MM.1S (cell line): Measurements from ENCODE around the gene COL7A1.

Source experiments
- CTCF ChIP-seq: fragments of 300-600 bp; sonication (generic); IDR thresholded peaks from 2 replicates; pipeline ENCODE4 v1.5.1; 2016; ENCODE audit warnings: antibody characterized with exemption, low read length, mixed read lengths
- EZH2 ChIP-seq: fragments of 300-600 bp; sonication (generic); optimal IDR thresholded peaks from 2 replicates; pipeline ENCODE3; 2017; ENCODE audit warnings: low read depth, mild to moderate bottlenecking, antibody characterized with exemption, low read length, mixed read lengths
- EZH2phosphoT487 ChIP-seq: fragments of 300-600 bp; sonication (generic); IDR thresholded peaks from 2 replicates; pipeline ENCODE4 v1.6.1; 2018; ENCODE audit warnings: antibody characterized with exemption, low read length

- TF ChIP-seq EZH2: no peak
- TF ChIP-seq CTCF: no peak
- no peak for TF ChIP-seq EZH2phosphoT487
Measured at GRCh38 chr3:48555231-48555948, 39.7 kb downstream of the COL7A1 start.
